Liver (tissue), 9 donors: ENCODE measurements around the gene SLC2A8. TPM values are rescaled to one million over a fixed set of nuclear protein-coding genes. Genes with fewer than 3 reads are reported as not detected.

ENCODE experiments used
- DNase-seq: peaks from one replicate; pipeline ENCODE4 v3.0.0-alpha.2; 2017; ENCODE audit warnings: low spot score
- H3K27ac ChIP-seq, 2 donors: one replicate each; pipeline ENCODE4 v1.7.0; 2013; ENCODE audit warnings: inconsistent platforms in 2 of 2, low read length in 2 of 2, control low read depth in 1 of 2, low read depth in 1 of 2, mild to moderate bottlenecking in 1 of 2
- H3K27me3 ChIP-seq, 4 donors: one replicate each; pipeline versions ENCODE4 v1.6.1 to v1.7.0; 2013; ENCODE audit warnings: low read length in 3 of 4, inconsistent platforms in 1 of 4, mild to moderate bottlenecking in 1 of 4, moderate library complexity in 1 of 4; ENCODE audit not compliant: control insufficient read depth in 4 of 4, insufficient read depth in 4 of 4
- H3K36me3 ChIP-seq, 4 donors: one replicate each; pipeline versions ENCODE4 v1.6.1 to v1.7.0; 2013; ENCODE audit warnings: low read length in 3 of 4, mild to moderate bottlenecking in 3 of 4, low read depth in 1 of 4, moderate library complexity in 1 of 4; ENCODE audit not compliant: control insufficient read depth in 4 of 4, insufficient read depth in 3 of 4
- H3K4me1 ChIP-seq, 4 donors: one replicate each; pipeline versions ENCODE4 v1.6.1 to v1.7.0; 2013; ENCODE audit warnings: low read length in 3 of 4, mild to moderate bottlenecking in 3 of 4, moderate library complexity in 1 of 4; ENCODE audit not compliant: control insufficient read depth in 4 of 4, insufficient read depth in 4 of 4
- H3K4me3 ChIP-seq, 3 donors: one replicate each; pipeline versions ENCODE4 v1.6.1 to v1.7.0; 2013; ENCODE audit warnings: low read length in 3 of 3, control low read depth in 1 of 3, low read depth in 1 of 3, mild to moderate bottlenecking in 1 of 3
- H3K9ac ChIP-seq, 2 donors: one replicate each; pipeline ENCODE4 v1.7.0; 2013; ENCODE audit warnings: low read length in 2 of 2, mild to moderate bottlenecking in 2 of 2, moderate library complexity in 2 of 2, control low read depth in 1 of 2, low read depth in 1 of 2
- H3K9me3 ChIP-seq, 4 donors: one replicate each; pipeline versions ENCODE4 v1.6.1 to v1.7.0; 2013; ENCODE audit warnings: low read length in 3 of 4; ENCODE audit not compliant: control insufficient read depth in 4 of 4
- EGR1 ChIP-seq, 2 donors: IDR thresholded peaks; 2 replicates each; pipeline ENCODE4 v1.6.1; 2016 to 2018; ENCODE audit warnings: antibody characterized with exemption in 2 of 2, low read depth in 2 of 2
- FOXA1 ChIP-seq: IDR thresholded peaks from 2 replicates; pipeline ENCODE4 v1.6.1; 2016; ENCODE audit warnings: antibody characterized with exemption
- FOXA2 ChIP-seq: IDR thresholded peaks from 2 replicates; pipeline ENCODE4 v1.6.1; 2016; ENCODE audit warnings: antibody characterized with exemption
- GABPA ChIP-seq, 2 donors: IDR thresholded peaks in 1 of 2; conservative IDR thresholded peaks in 1 of 2; 2 replicates each; pipeline ENCODE4 v1.6.1; 2016; ENCODE audit warnings: antibody characterized with exemption in 2 of 2, mild to moderate bottlenecking in 1 of 2, moderate library complexity in 1 of 2
- HNF4A ChIP-seq, 2 donors: conservative IDR thresholded peaks; 2 replicates each; pipeline ENCODE4 v1.6.1; 2016; ENCODE audit warnings: antibody characterized with exemption in 2 of 2, mild to moderate bottlenecking in 2 of 2
- HNF4G ChIP-seq: IDR thresholded peaks from 2 replicates; pipeline ENCODE4 v1.6.1; 2016; ENCODE audit warnings: antibody characterized with exemption
- JUND ChIP-seq, 2 donors: IDR thresholded peaks; 2 replicates each; pipeline ENCODE4 v1.6.1; 2016; ENCODE audit warnings: antibody characterized with exemption in 2 of 2
- NR2F2 ChIP-seq: IDR thresholded peaks from 2 replicates; pipeline ENCODE4 v1.6.1; 2016; ENCODE audit warnings: antibody characterized with exemption
- RAD21 ChIP-seq, 2 donors: IDR thresholded peaks; 2 replicates each; pipeline ENCODE4 v1.6.1; 2016; ENCODE audit warnings: antibody characterized with exemption in 2 of 2, mild to moderate bottlenecking in 2 of 2
- RXRA ChIP-seq, 2 donors: IDR thresholded peaks; 2 replicates each; pipeline ENCODE4 v1.6.1; 2017 to 2018; ENCODE audit warnings: antibody characterized with exemption in 2 of 2, mild to moderate bottlenecking in 1 of 2
- TAF1 ChIP-seq: conservative IDR thresholded peaks from 2 replicates; pipeline ENCODE4 v1.6.1; 2016; ENCODE audit warnings: antibody characterized with exemption, mild to moderate bottlenecking
- YY1 ChIP-seq: IDR thresholded peaks from 2 replicates; pipeline ENCODE4 v1.6.1; 2016; ENCODE audit warnings: antibody characterized with exemption, mild to moderate bottlenecking
- WGBS: extraction: QIAGEN DNeasy Blood & Tissue Kit; methylation state at CpG from one replicate; pipeline ENCODE4 v1.1.7; 2013; 5-methylcytosine and 5-hydroxymethylcytosine counted together
- polyA plus RNA-seq, 2 donors: library from polyadenylated mRNA; stranded (reverse) in 1 of 2; unstranded in 1 of 2; fragments of 200-250 nt in 1 of 2; fragments of >200 nt in 1 of 2; fragmentation: Nextera tagmentation in 1 of 2; extraction: Ambion mirVana in 1 of 2; gene quantifications; one replicate each; pipeline versions ENCODE4 v1.2.1 to v1.2.3, GENCODE V29; 2013 to 2015
- total RNA-seq, 2 donors: library from RNA; depleted of rRNA; stranded (reverse); fragments of >200 nt; gene quantifications; one replicate each; pipeline ENCODE4 v1.2.3, GENCODE V29; 2014
- TF ChIP-seq, protein P1 (sequence below): fragments of 150-350 bp; IDR thresholded peaks from 2 replicates; pipeline ENCODE4 v1.5.1; 2017; ENCODE audit warnings: improper control_type of control experiment, low read depth, low read length; ENCODE audit not compliant: missing input control
- TF ChIP-seq, protein P2 (sequence below): IDR thresholded peaks from 2 replicates; pipeline ENCODE4 v1.6.1; 2016; ENCODE audit warnings: antibody characterized with exemption
- TF ChIP-seq, protein P3 (sequence below): IDR thresholded peaks from 2 replicates; pipeline ENCODE4 v1.6.1; 2016; ENCODE audit warnings: antibody characterized with exemption
- TF ChIP-seq, protein P4 (sequence below): IDR thresholded peaks from 2 replicates; pipeline ENCODE4 v1.6.1; 2016; ENCODE audit warnings: antibody characterized with exemption, mild to moderate bottlenecking
- TF ChIP-seq, protein P5 (sequence below): IDR thresholded peaks from 2 replicates; pipeline ENCODE4 v1.6.1; 2016; ENCODE audit warnings: antibody characterized with exemption
- donor health status: healthy.
- donor health status: healthy.
- donor health status: healthy.
- donor health status: healthy.
- donor health status: healthy.

Gene SLC2A8
- total and polyA plus RNA-seq, 4 donors = 10.9 to 24.5 (median 19.9) TPM

DNA sequence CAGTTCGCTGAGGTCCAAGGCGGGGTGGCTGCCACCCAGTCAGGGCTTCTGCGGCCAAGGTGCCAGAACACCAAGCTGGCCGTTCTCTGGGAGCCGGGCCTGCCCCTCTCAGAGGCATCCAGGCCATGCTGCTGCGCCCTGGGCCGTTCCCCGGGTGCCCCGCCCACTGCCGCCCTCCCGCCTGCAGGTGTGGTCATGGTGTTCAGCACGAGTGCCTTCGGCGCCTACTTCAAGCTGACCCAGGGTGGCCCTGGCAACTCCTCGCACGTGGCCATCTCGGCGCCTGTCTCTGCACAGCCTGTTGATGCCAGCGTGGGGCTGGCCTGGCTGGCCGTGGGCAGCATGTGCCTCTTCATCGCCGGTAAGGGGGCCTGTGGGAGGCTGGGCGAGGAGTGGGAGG, 7.7 kb downstream of the SLC2A8 start:
- no peak for TF ChIP-seq TAF1
- no peak for TF ChIP-seq HNF4G
- no peak for TF ChIP-seq FOXA1
- TF ChIP-seq, protein P1, sequence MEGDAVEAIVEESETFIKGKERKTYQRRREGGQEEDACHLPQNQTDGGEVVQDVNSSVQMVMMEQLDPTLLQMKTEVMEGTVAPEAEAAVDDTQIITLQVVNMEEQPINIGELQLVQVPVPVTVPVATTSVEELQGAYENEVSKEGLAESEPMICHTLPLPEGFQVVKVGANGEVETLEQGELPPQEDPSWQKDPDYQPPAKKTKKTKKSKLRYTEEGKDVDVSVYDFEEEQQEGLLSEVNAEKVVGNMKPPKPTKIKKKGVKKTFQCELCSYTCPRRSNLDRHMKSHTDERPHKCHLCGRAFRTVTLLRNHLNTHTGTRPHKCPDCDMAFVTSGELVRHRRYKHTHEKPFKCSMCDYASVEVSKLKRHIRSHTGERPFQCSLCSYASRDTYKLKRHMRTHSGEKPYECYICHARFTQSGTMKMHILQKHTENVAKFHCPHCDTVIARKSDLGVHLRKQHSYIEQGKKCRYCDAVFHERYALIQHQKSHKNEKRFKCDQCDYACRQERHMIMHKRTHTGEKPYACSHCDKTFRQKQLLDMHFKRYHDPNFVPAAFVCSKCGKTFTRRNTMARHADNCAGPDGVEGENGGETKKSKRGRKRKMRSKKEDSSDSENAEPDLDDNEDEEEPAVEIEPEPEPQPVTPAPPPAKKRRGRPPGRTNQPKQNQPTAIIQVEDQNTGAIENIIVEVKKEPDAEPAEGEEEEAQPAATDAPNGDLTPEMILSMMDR = no peak
- no peak for TF ChIP-seq NR2F2
- TF ChIP-seq HNF4A (conservative IDR thresholded peaks at IDR 0.05) = no peak
- TF ChIP-seq, protein P2, sequence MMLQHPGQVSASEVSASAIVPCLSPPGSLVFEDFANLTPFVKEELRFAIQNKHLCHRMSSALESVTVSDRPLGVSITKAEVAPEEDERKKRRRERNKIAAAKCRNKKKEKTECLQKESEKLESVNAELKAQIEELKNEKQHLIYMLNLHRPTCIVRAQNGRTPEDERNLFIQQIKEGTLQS = no peak
- no peak for TF ChIP-seq FOXA2
- no peak for TF ChIP-seq YY1
- TF ChIP-seq EGR1 (IDR thresholded peaks at IDR 0.05; ENCODE audit: low read depth in 2 of 2) = no peak
- H3K36me3 ChIP-seq = peaks cover 2 to 32% (median 7%) of the 10 kb centered on the region in 4 donors
- DNase-seq = no peak
- no peaks in the 10 kb centered on the region for H3K27me3 ChIP-seq
- H3K9ac ChIP-seq = no peak overlapping the region
- H3K4me1 ChIP-seq = peaks cover 3 to 14% (median 8%) of the 10 kb centered on the region in 4 donors
- no peak overlapping the region for H3K4me3 ChIP-seq
- no peak overlapping the region for H3K27ac ChIP-seq
- 95% methylated on average over 23 of the region's 23 CpGs for WGBS
- H3K9me3 ChIP-seq = no peaks in the 10 kb centered on the region

DNA sequence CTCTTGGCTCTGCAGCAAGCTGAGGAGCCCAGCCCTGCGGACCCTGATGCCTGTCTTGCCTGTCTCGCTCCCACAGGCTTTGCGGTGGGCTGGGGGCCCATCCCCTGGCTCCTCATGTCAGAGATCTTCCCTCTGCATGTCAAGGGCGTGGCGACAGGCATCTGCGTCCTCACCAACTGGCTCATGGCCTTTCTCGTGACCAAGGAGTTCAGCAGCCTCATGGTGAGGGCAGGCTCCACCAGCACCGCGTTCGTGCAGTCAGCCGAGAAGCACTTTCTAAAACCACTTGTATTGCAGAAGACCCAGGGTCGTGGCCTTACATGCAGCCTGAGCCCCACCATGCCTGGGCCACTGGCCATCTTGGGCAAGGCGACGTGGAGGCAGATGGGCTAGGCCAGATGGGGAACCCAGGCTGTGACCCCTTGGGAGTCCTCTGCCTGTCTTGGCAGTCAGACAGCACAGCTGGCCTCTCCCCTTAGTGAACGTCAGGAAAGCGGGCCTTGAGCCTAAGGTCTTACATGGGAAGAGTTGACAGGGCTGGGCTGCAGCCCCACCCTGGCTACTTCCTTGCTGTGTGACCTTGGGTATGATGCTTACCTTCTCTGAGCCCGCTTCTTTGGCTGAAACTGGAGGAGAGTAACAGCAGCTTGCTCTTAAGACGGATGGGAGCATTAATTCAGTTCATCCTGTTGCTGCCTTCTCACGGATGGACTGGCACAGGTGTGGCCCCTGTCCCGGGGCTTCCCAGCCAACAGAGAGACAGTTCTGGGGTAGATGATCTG, 8.6 kb downstream of the SLC2A8 start:
- WGBS = 95% methylated on average over 20 of the region's 20 CpGs
- TF ChIP-seq GABPA (IDR thresholded peaks at IDR 0.05 in 1 of 2, conservative IDR thresholded peaks at IDR 0.05 in 1 of 2) (no peak), HNF4A (conservative IDR thresholded peaks at IDR 0.05) (no peak), RAD21 (IDR thresholded peaks at IDR 0.05) (no peak), TAF1 (no peak), FOXA1 (no peak), JUND (IDR thresholded peaks at IDR 0.05) (no peak), FOXA2 (no peak)
- no peak overlapping the region for H3K4me3 ChIP-seq
- peaks cover 3 to 14% (median 8%) of the 10 kb centered on the region in 4 donors for H3K4me1 ChIP-seq
- H3K27me3 ChIP-seq = no peaks in the 10 kb centered on the region
- DNase-seq = no peak
- H3K9me3 ChIP-seq = no peaks in the 10 kb centered on the region
- H3K36me3 ChIP-seq = peaks cover 2 to 32% (median 7%) of the 10 kb centered on the region in 4 donors
- no peak overlapping the region for H3K27ac ChIP-seq
- no peak overlapping the region for H3K9ac ChIP-seq

DNA sequence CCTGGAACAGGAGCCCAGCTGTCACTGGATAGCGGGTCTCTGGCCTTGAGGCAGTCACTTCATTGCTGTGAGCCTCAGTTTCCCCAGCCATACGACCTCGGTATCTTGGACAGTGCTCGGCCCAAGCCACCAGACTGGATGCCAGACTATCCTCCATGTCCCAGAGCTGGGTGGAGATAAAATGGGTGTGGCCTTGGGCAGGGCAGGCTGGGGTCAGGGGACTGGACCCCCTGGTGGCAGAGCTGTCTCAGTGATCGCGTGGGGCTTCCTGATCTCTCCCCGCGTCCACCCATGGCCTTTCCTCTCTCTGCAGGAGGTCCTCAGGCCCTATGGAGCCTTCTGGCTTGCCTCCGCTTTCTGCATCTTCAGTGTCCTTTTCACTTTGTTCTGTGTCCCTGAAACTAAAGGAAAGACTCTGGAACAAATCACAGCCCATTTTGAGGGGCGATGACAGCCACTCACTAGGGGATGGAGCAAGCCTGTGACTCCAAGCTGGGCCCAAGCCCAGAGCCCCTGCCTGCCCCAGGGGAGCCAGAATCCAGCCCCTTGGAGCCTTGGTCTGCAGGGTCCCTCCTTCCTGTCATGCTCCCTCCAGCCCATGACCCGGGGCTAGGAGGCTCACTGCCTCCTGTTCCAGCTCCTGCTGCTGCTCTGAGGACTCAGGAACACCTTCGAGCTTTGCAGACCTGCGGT, 10.0 kb downstream of the SLC2A8 start:
- Histone ChIP-seq H3K27me3 (no peaks in the 10 kb centered on the region), H3K27ac (no peak overlapping the region), H3K9ac (no peak overlapping the region), H3K9me3 (no peaks in the 10 kb centered on the region), H3K36me3 (peaks cover 2 to 28% (median 4%) of the 10 kb centered on the region in 4 donors), H3K4me1 (peaks cover 3 to 14% (median 8%) of the 10 kb centered on the region in 4 donors), H3K4me3 (no peak overlapping the region)
- DNase-seq = no peak
- WGBS = 80% methylated on average over 13 of the region's 13 CpGs
- TF ChIP-seq FOXA1 (no peak), HNF4G (no peak), JUND (IDR thresholded peaks at IDR 0.05) (no peak), YY1 (no peak), RAD21 (IDR thresholded peaks at IDR 0.05) (no peak), HNF4A (conservative IDR thresholded peaks at IDR 0.05) (no peak), RXRA (IDR thresholded peaks at IDR 0.05) (no peak), NR2F2 (no peak), EGR1 (IDR thresholded peaks at IDR 0.05; ENCODE audit: low read depth in 2 of 2) (no peak)
- TF ChIP-seq, protein P3, sequence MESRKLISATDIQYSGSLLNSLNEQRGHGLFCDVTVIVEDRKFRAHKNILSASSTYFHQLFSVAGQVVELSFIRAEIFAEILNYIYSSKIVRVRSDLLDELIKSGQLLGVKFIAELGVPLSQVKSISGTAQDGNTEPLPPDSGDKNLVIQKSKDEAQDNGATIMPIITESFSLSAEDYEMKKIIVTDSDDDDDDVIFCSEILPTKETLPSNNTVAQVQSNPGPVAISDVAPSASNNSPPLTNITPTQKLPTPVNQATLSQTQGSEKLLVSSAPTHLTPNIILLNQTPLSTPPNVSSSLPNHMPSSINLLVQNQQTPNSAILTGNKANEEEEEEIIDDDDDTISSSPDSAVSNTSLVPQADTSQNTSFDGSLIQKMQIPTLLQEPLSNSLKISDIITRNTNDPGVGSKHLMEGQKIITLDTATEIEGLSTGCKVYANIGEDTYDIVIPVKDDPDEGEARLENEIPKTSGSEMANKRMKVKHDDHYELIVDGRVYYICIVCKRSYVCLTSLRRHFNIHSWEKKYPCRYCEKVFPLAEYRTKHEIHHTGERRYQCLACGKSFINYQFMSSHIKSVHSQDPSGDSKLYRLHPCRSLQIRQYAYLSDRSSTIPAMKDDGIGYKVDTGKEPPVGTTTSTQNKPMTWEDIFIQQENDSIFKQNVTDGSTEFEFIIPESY = no peak
- TF ChIP-seq, protein P4, sequence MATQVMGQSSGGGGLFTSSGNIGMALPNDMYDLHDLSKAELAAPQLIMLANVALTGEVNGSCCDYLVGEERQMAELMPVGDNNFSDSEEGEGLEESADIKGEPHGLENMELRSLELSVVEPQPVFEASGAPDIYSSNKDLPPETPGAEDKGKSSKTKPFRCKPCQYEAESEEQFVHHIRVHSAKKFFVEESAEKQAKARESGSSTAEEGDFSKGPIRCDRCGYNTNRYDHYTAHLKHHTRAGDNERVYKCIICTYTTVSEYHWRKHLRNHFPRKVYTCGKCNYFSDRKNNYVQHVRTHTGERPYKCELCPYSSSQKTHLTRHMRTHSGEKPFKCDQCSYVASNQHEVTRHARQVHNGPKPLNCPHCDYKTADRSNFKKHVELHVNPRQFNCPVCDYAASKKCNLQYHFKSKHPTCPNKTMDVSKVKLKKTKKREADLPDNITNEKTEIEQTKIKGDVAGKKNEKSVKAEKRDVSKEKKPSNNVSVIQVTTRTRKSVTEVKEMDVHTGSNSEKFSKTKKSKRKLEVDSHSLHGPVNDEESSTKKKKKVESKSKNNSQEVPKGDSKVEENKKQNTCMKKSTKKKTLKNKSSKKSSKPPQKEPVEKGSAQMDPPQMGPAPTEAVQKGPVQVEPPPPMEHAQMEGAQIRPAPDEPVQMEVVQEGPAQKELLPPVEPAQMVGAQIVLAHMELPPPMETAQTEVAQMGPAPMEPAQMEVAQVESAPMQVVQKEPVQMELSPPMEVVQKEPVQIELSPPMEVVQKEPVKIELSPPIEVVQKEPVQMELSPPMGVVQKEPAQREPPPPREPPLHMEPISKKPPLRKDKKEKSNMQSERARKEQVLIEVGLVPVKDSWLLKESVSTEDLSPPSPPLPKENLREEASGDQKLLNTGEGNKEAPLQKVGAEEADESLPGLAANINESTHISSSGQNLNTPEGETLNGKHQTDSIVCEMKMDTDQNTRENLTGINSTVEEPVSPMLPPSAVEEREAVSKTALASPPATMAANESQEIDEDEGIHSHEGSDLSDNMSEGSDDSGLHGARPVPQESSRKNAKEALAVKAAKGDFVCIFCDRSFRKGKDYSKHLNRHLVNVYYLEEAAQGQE = no peak
- TF ChIP-seq, protein P2 = no peak
- TF ChIP-seq, protein P5, sequence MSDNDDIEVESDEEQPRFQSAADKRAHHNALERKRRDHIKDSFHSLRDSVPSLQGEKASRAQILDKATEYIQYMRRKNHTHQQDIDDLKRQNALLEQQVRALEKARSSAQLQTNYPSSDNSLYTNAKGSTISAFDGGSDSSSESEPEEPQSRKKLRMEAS = no peak
